GM18907 (cell line): ENCODE data around the gene CLBA1.
"Not testable (repeated sequence)": the region's sequence is repeated elsewhere in the genome, so short reads cannot be mapped to it uniquely, and the experiment has no call there.

ENCODE experiments used
- ATAC-seq: cut with Tn5 transposase; IDR thresholded peaks from one replicate; pipeline ENCODE4 v1.9.1; 2021; ENCODE audit warnings: mild to moderate bottlenecking, moderate library complexity; ENCODE audit not compliant: unreplicated experiment

Gene CLBA1

GRCh38 chr14:104985675-104986486, at the start of gene CLBA1:
Gene CLBA1, plus strand, starts transcription at chr14:104985788. Its CDS starts 644 bp downstream, at chr14:104986432.
- peak; percentile 84 for ATAC-seq

- no peak for ATAC-seq
These were observed 49.6 kb upstream of the CLBA1 start for GRCh38 chr14:104935955-104936354.

GRCh38 chr14:104936361-104937155, 49.0 kb upstream of the CLBA1 start:
- no peak for ATAC-seq

GRCh38 chr14:104937161-104937560, 48.4 kb upstream of the CLBA1 start:
- no peak for ATAC-seq

- no peak for ATAC-seq
These were observed 47.8 kb upstream of the CLBA1 start for GRCh38 chr14:104937694-104938365.

- no peak for ATAC-seq
These were observed 47.2 kb upstream of the CLBA1 start for GRCh38 chr14:104938436-104938835.

- ATAC-seq = no peak
These were observed 46.6 kb upstream of the CLBA1 start for GRCh38 chr14:104938960-104939359.

GRCh38 chr14:104939666-104940410, 45.8 kb upstream of the CLBA1 start:
- ATAC-seq = no peak

- no peak for ATAC-seq
These were observed 45.0 kb upstream of the CLBA1 start for GRCh38 chr14:104940526-104941150.

GRCh38 chr14:104941508-104942365, 43.9 kb upstream of the CLBA1 start:
- ATAC-seq = no peak

- no peak for ATAC-seq
These were observed 43.0 kb upstream of the CLBA1 start for GRCh38 chr14:104942586-104942985.

- ATAC-seq = not testable (repeated sequence)
These were observed 42.2 kb upstream of the CLBA1 start for GRCh38 chr14:104943216-104944015.

- not testable (repeated sequence) for ATAC-seq
These were observed 41.6 kb upstream of the CLBA1 start for GRCh38 chr14:104944016-104944308.

GRCh38 chr14:104944436-104945205, 41.0 kb upstream of the CLBA1 start:
- ATAC-seq = not testable (repeated sequence)

GRCh38 chr14:104945266-104945665, 40.3 kb upstream of the CLBA1 start:
- ATAC-seq = not testable (repeated sequence)

GRCh38 chr14:104945986-104946965, 39.3 kb upstream of the CLBA1 start:
- ATAC-seq = not testable (repeated sequence)

GRCh38 chr14:104947201-104947600, 38.4 kb upstream of the CLBA1 start:
- not testable (repeated sequence) for ATAC-seq
